ENCODE results near the gene WNT9A. TPM values are rescaled to one million over a fixed set of nuclear protein-coding genes. Genes with fewer than 3 reads are reported as not detected.

The WNT9A gene
- total RNA-seq, 2 experiments from 2014 or later, result not detected

GRCh38 chr1:227892489-227893299 lies 55.0 kb downstream of the WNT9A start:
- no peaks in the 10 kb centered on the region for H3K27me3 Mint-ChIP-seq (ENCODE audit: low read depth)
- CTCF ChIA-PET, result no interaction called here

GRCh38 chr1:227891955-227892488 lies 55.7 kb downstream of the WNT9A start:
- ChIA-PET POLR2A (no interaction called here), CTCF (no interaction called here)
- no peaks in the 10 kb centered on the region for H3K9me3 Mint-ChIP-seq (ENCODE audit: insufficient read depth)
- H3K4me3 Mint-ChIP-seq, result no peak overlapping the region
- peaks cover 2% of the 10 kb centered on the region for H3K4me1 Mint-ChIP-seq (ENCODE audit: low read depth)
- no peak overlapping the region for H3K27ac Mint-ChIP-seq
- H3K27me3 Mint-ChIP-seq (ENCODE audit: low read depth), result no peaks in the 10 kb centered on the region
- H3K36me3 Mint-ChIP-seq (ENCODE audit: low read depth), result no peaks in the 10 kb centered on the region
- ATAC-seq, result no peak
- no peak for DNase-seq

More at GRCh38 chr1:227892489-227893299, 55.0 kb downstream of the WNT9A start:
- Mint-ChIP-seq H3K27ac (no peak overlapping the region), H3K4me1 (ENCODE audit: low read depth) (peaks cover 2% of the 10 kb centered on the region), H3K9me3 (ENCODE audit: insufficient read depth) (no peaks in the 10 kb centered on the region), H3K4me3 (no peak overlapping the region), H3K36me3 (ENCODE audit: low read depth) (no peaks in the 10 kb centered on the region)
- no peak for ATAC-seq
- POLR2A ChIA-PET, result no interaction called here
- peak; percentile 8 for DNase-seq

GRCh38 chr1:227891223-227891954 lies 56.3 kb downstream of the WNT9A start:
- H3K27me3 Mint-ChIP-seq (ENCODE audit: low read depth), result no peaks in the 10 kb centered on the region
- DNase-seq (peak; percentile 14), ATAC-seq (no peak)
- POLR2A ChIA-PET, result no interaction called here
- CTCF ChIA-PET, result no interaction called here
- H3K9me3 Mint-ChIP-seq (ENCODE audit: insufficient read depth), result no peaks in the 10 kb centered on the region
- no peaks in the 10 kb centered on the region for H3K36me3 Mint-ChIP-seq (ENCODE audit: low read depth)
- H3K27ac Mint-ChIP-seq, result no peak overlapping the region
- no peak overlapping the region for H3K4me3 Mint-ChIP-seq
- peaks cover 2% of the 10 kb centered on the region for H3K4me1 Mint-ChIP-seq (ENCODE audit: low read depth)

- H3K36me3 Mint-ChIP-seq (ENCODE audit: low read depth), result no peaks in the 10 kb centered on the region
- ATAC-seq, result no peak
- CTCF ChIA-PET, result no interaction called here
- no peaks in the 10 kb centered on the region for H3K27me3 Mint-ChIP-seq (ENCODE audit: low read depth)
- H3K27ac Mint-ChIP-seq, result no peak overlapping the region
- H3K4me3 Mint-ChIP-seq, result no peak overlapping the region
- peaks cover 5% of the 10 kb centered on the region for H3K4me1 Mint-ChIP-seq (ENCODE audit: low read depth)
- POLR2A ChIA-PET, result no interaction called here
- H3K9me3 Mint-ChIP-seq (ENCODE audit: insufficient read depth), result no peaks in the 10 kb centered on the region
- DNase-seq, result peak; percentile 15
These were observed 57.1 kb downstream of the WNT9A start for GRCh38 chr1:227890451-227891222.

GRCh38 chr1:227889863-227890405 lies 57.8 kb downstream of the WNT9A start:
- Mint-ChIP-seq H3K4me3 (no peak overlapping the region), H3K36me3 (ENCODE audit: low read depth) (no peaks in the 10 kb centered on the region), H3K27me3 (ENCODE audit: low read depth) (no peaks in the 10 kb centered on the region), H3K9me3 (ENCODE audit: insufficient read depth) (no peaks in the 10 kb centered on the region), H3K27ac (no peak overlapping the region), H3K4me1 (ENCODE audit: low read depth) (peaks cover 11% of the 10 kb centered on the region)
- DNase-seq, result peak; percentile 14
- POLR2A ChIA-PET, result no interaction called here
- ATAC-seq, result no peak
- CTCF ChIA-PET, result no interaction called here

- DNase-seq, result peak; percentile 14
- CTCF ChIA-PET, result no interaction called here
- Mint-ChIP-seq H3K9me3 (ENCODE audit: insufficient read depth) (no peaks in the 10 kb centered on the region), H3K27me3 (ENCODE audit: low read depth) (no peaks in the 10 kb centered on the region), H3K4me1 (ENCODE audit: low read depth) (peaks cover 11% of the 10 kb centered on the region), H3K4me3 (no peak overlapping the region), H3K36me3 (ENCODE audit: low read depth) (no peaks in the 10 kb centered on the region), H3K27ac (no peak overlapping the region)
- POLR2A ChIA-PET, result no interaction called here
- ATAC-seq, result no peak
These were observed 58.5 kb downstream of the WNT9A start for GRCh38 chr1:227889047-227889862.

GRCh38 chr1:227888404-227889046 lies 59.2 kb downstream of the WNT9A start:
- no peaks in the 10 kb centered on the region for H3K36me3 Mint-ChIP-seq (ENCODE audit: low read depth)
- DNase-seq, result no peak
- no peaks in the 10 kb centered on the region for H3K9me3 Mint-ChIP-seq (ENCODE audit: insufficient read depth)
- ATAC-seq, result no peak
- ChIA-PET CTCF (no interaction called here), POLR2A (no interaction called here)
- no peaks in the 10 kb centered on the region for H3K27me3 Mint-ChIP-seq (ENCODE audit: low read depth)
- H3K4me1 Mint-ChIP-seq (ENCODE audit: low read depth), result peaks cover 11% of the 10 kb centered on the region
- H3K27ac Mint-ChIP-seq, result no peak overlapping the region
- no peak overlapping the region for H3K4me3 Mint-ChIP-seq

GRCh38 chr1:227887697-227888403 lies 59.9 kb downstream of the WNT9A start:
- H3K36me3 Mint-ChIP-seq (ENCODE audit: low read depth), result no peaks in the 10 kb centered on the region
- DNase-seq (peak; percentile 18), ATAC-seq (no peak)
- H3K9me3 Mint-ChIP-seq (ENCODE audit: insufficient read depth), result no peaks in the 10 kb centered on the region
- ChIA-PET CTCF (no interaction called here), POLR2A (no interaction called here)
- no peak overlapping the region for H3K4me3 Mint-ChIP-seq
- no peaks in the 10 kb centered on the region for H3K27me3 Mint-ChIP-seq (ENCODE audit: low read depth)
- H3K4me1 Mint-ChIP-seq (ENCODE audit: low read depth), result peaks cover 11% of the 10 kb centered on the region
- H3K27ac Mint-ChIP-seq, result peak overlapping the region; percentile 68

GRCh38 chr1:227886993-227887696 lies 60.6 kb downstream of the WNT9A start:
- Mint-ChIP-seq H3K27ac (no peak overlapping the region), H3K9me3 (ENCODE audit: insufficient read depth) (no peaks in the 10 kb centered on the region), H3K36me3 (ENCODE audit: low read depth) (no peaks in the 10 kb centered on the region), H3K27me3 (ENCODE audit: low read depth) (no peaks in the 10 kb centered on the region), H3K4me3 (no peak overlapping the region), H3K4me1 (ENCODE audit: low read depth) (peaks cover 11% of the 10 kb centered on the region)
- POLR2A ChIA-PET, result no interaction called here
- DNase-seq (peak; percentile 26), ATAC-seq (no peak)
- CTCF ChIA-PET, result no interaction called here

GRCh38 chr1:227886503-227886961 lies 61.2 kb downstream of the WNT9A start:
- H3K9me3 Mint-ChIP-seq (ENCODE audit: insufficient read depth), result no peaks in the 10 kb centered on the region
- ChIA-PET POLR2A (no interaction called here), CTCF (no interaction called here)
- no peak overlapping the region for H3K27ac Mint-ChIP-seq
- H3K4me3 Mint-ChIP-seq, result no peak overlapping the region
- H3K27me3 Mint-ChIP-seq (ENCODE audit: low read depth), result peaks cover 3% of the 10 kb centered on the region
- DNase-seq, result peak; percentile 18
- H3K4me1 Mint-ChIP-seq (ENCODE audit: low read depth), result peaks cover 11% of the 10 kb centered on the region
- H3K36me3 Mint-ChIP-seq (ENCODE audit: low read depth), result no peaks in the 10 kb centered on the region
- no peak for ATAC-seq
